Skeletal muscle satellite cell (primary cell): ENCODE measurements around the gene FAM167B.

Experiments
- H3K27me3 ChIP-seq: 2 replicates; pipeline ENCODE4 v1.7.0; 2013; ENCODE audit warnings: low read length; ENCODE audit not compliant: control insufficient read depth, insufficient read depth
- H3K36me3 ChIP-seq: 2 replicates; pipeline ENCODE4 v1.7.0; 2013; ENCODE audit warnings: mild to moderate bottlenecking, control low read depth, low read length; ENCODE audit not compliant: insufficient read depth
- H3K4me1 ChIP-seq: 2 replicates; pipeline ENCODE4 v1.7.0; 2013; ENCODE audit warnings: low read length; ENCODE audit not compliant: control insufficient read depth, insufficient read depth
- H3K4me2 ChIP-seq: 2 replicates; pipeline ENCODE4 v1.7.0; 2013; ENCODE audit warnings: mild to moderate bottlenecking, low read length
- H3K4me3 ChIP-seq: 2 replicates; pipeline ENCODE4 v1.7.0; 2013; ENCODE audit warnings: low read length
- H3K9ac ChIP-seq: 2 replicates; pipeline ENCODE4 v1.7.0; 2013; ENCODE audit warnings: mild to moderate bottlenecking, low read depth, low read length, moderate library complexity
- H3K9me3 ChIP-seq: replicated peaks from 2 replicates; pipeline ENCODE4 v1.7.0; 2013; ENCODE audit warnings: mild to moderate bottlenecking, control low read depth, low read length

Gene FAM167B

GRCh38 chr1:32231843-32232432 lies 15.1 kb upstream of the FAM167B start:
- Histone ChIP-seq H3K9ac (no peak overlapping the region), H3K4me1 (peaks cover 19% of the 10 kb centered on the region), H3K36me3 (peaks cover 37% of the 10 kb centered on the region), H3K4me2 (no peak overlapping the region), H3K4me3 (no peak overlapping the region), H3K27me3 (no peaks in the 10 kb centered on the region), H3K9me3 (no peaks in the 10 kb centered on the region)

GRCh38 chr1:32232558-32233304 lies 14.3 kb upstream of the FAM167B start:
- Histone ChIP-seq H3K9ac (no peak overlapping the region), H3K36me3 (peaks cover 36% of the 10 kb centered on the region), H3K4me2 (no peak overlapping the region), H3K27me3 (no peaks in the 10 kb centered on the region), H3K4me1 (peaks cover 21% of the 10 kb centered on the region), H3K9me3 (no peaks in the 10 kb centered on the region), H3K4me3 (no peak overlapping the region)

GRCh38 chr1:32234792-32235191 lies 12.2 kb upstream of the FAM167B start:
- no peaks in the 10 kb centered on the region for H3K9me3 ChIP-seq
- no peak overlapping the region for H3K4me2 ChIP-seq
- H3K27me3 ChIP-seq, result no peaks in the 10 kb centered on the region
- no peak overlapping the region for H3K9ac ChIP-seq
- no peak overlapping the region for H3K4me3 ChIP-seq
- peaks cover 21% of the 10 kb centered on the region for H3K4me1 ChIP-seq
- H3K36me3 ChIP-seq, result peaks cover 19% of the 10 kb centered on the region

GRCh38 chr1:32239337-32239736 lies 7.7 kb upstream of the FAM167B start:
- Histone ChIP-seq H3K9ac (no peak overlapping the region), H3K27me3 (no peaks in the 10 kb centered on the region), H3K9me3 (no peaks in the 10 kb centered on the region), H3K36me3 (peaks cover under 1% of the 10 kb centered on the region), H3K4me2 (no peak overlapping the region), H3K4me1 (peaks cover 42% of the 10 kb centered on the region), H3K4me3 (no peak overlapping the region)

DNA sequence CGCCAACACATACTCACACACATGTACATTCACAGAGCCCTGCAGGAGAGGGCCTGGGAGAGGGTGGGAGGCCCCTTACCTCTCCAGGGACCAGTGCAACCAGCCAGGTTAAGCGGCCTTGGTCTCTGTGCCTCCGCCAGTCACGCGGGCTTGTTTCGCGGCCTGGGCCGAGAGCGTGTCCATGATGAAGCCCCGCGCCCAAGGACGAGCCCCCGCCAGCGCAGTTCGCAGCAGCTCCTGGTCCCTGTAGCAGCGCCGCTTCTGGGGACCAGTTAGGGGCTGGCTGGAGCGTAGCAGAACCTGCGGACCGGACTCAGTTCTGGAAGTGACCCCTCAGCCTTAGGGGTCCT lies 7.3 kb upstream of the FAM167B start:
- H3K36me3 ChIP-seq, result no peaks in the 10 kb centered on the region
- H3K9ac ChIP-seq, result no peak overlapping the region
- H3K4me3 ChIP-seq, result peak overlapping the region; percentile 68

GRCh38 chr1:32240140-32240951 lies 6.7 kb upstream of the FAM167B start:
- Histone ChIP-seq H3K4me1 (peaks cover 34% of the 10 kb centered on the region), H3K9ac (peak overlapping the region; percentile 56), H3K36me3 (no peaks in the 10 kb centered on the region), H3K9me3 (no peaks in the 10 kb centered on the region), H3K4me2 (peak overlapping the region; percentile 94), H3K27me3 (no peaks in the 10 kb centered on the region), H3K4me3 (peak overlapping the region; percentile 68)

More for the DNA sequence above, 7.3 kb upstream of the FAM167B start:
- Histone ChIP-seq H3K4me2 (peak overlapping the region; percentile 94), H3K4me1 (peaks cover 40% of the 10 kb centered on the region), H3K27me3 (no peaks in the 10 kb centered on the region), H3K9me3 (no peaks in the 10 kb centered on the region)

- Histone ChIP-seq H3K4me1 (peaks cover 29% of the 10 kb centered on the region), H3K4me3 (peak overlapping the region; percentile 68), H3K36me3 (no peaks in the 10 kb centered on the region), H3K27me3 (no peaks in the 10 kb centered on the region), H3K9me3 (no peaks in the 10 kb centered on the region), H3K4me2 (peak overlapping the region; percentile 94), H3K9ac (peak overlapping the region; percentile 56)
Measured at GRCh38 chr1:32241001-32241763, 5.8 kb upstream of the FAM167B start.

DNA sequence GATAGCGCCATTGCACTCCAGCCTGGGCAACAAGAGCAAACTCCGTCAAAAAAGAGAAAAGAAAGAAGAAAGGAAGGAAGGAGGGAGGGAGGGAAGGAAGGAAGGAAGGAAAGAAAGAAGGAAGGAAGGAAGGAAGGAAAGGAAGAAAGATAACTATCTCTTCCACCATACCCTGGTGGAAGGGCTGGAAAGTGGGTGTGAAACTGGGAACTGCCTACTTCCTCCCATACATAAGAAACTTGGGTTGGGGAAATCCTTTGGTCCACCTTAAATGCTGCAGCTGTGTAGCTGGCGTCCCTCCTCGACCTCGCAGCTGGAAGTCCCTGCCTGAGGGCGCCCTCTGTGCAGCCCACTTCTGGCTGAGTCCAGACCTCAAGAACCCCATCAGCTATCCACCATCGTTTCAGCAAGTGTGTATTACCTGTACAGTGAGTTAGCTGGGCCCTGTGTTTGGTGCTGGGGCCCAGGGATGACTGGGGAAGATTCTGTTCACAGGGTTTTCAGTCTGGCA lies 4.6 kb upstream of the FAM167B start:
- Histone ChIP-seq H3K9ac (no peak overlapping the region), H3K36me3 (no peaks in the 10 kb centered on the region), H3K4me1 (peaks cover 30% of the 10 kb centered on the region), H3K4me3 (no peak overlapping the region), H3K4me2 (peak overlapping the region; percentile 32), H3K9me3 (no peaks in the 10 kb centered on the region), H3K27me3 (no peaks in the 10 kb centered on the region)

GRCh38 chr1:32247452-32247851 lies 430 bp downstream of the FAM167B start:
- no peak overlapping the region for H3K9ac ChIP-seq
- H3K4me1 ChIP-seq, result peaks cover 19% of the 10 kb centered on the region
- H3K9me3 ChIP-seq, result no peaks in the 10 kb centered on the region

GRCh38 chr1:32247983-32248889 lies 1.2 kb downstream of the FAM167B start:
- no peaks in the 10 kb centered on the region for H3K9me3 ChIP-seq
- no peak overlapping the region for H3K4me3 ChIP-seq
- H3K4me2 ChIP-seq, result peak overlapping the region; percentile 60
- H3K9ac ChIP-seq, result no peak overlapping the region
- peaks cover 16% of the 10 kb centered on the region for H3K4me1 ChIP-seq
- H3K36me3 ChIP-seq, result no peaks in the 10 kb centered on the region
- peaks cover 6% of the 10 kb centered on the region for H3K27me3 ChIP-seq

More at GRCh38 chr1:32247452-32247851, 430 bp downstream of the FAM167B start:
- H3K36me3 ChIP-seq, result no peaks in the 10 kb centered on the region
- H3K27me3 ChIP-seq, result peaks cover 2% of the 10 kb centered on the region
- no peak overlapping the region for H3K4me3 ChIP-seq
- no peak overlapping the region for H3K4me2 ChIP-seq
